HEK293 (cell line): Measurements from ENCODE around the gene TNRC6A.
A peak's percentile ranks its signal among the peaks of the same experiment; 100 is the strongest.

Experiments
- AEBP2 ChIP-seq: fragments of 450-650 bp; formaldehyde crosslinking; IDR thresholded peaks from 2 replicates; pipeline ENCODE4 v1.5.1; 2016; ENCODE audit warnings: missing biosample characterization, missing genetic modification characterization, borderline replicate concordance
- EGR2 ChIP-seq: fragments of 450-650 bp; formaldehyde crosslinking; IDR thresholded peaks from 2 replicates; pipeline ENCODE4 v1.5.1; 2016; ENCODE audit warnings: low read depth, missing biosample characterization, missing genetic modification characterization
- ELK4 ChIP-seq: IDR thresholded peaks from 2 replicates; pipeline ENCODE4 v1.6.1; 2011; ENCODE audit warnings: mild to moderate bottlenecking, low read depth, low read length, borderline replicate concordance
- FEZF1 ChIP-seq: fragments of 450-650 bp; formaldehyde crosslinking; IDR thresholded peaks from 2 replicates; pipeline ENCODE4 v1.5.1; 2016; ENCODE audit warnings: missing biosample characterization, missing genetic modification characterization
- INSM2 ChIP-seq: fragments of 450-650 bp; formaldehyde crosslinking; IDR thresholded peaks from 2 replicates; pipeline ENCODE4 v1.5.1; 2016; ENCODE audit warnings: missing biosample characterization, missing genetic modification characterization
- KLF1 ChIP-seq: fragments of 450-650 bp; formaldehyde crosslinking; IDR thresholded peaks from 2 replicates; pipeline ENCODE4 v1.5.1; 2016; ENCODE audit warnings: missing biosample characterization, missing genetic modification characterization
- KLF10 ChIP-seq: fragments of 450-650 bp; IDR thresholded peaks from 2 replicates; pipeline ENCODE4 v1.5.1; 2018; ENCODE audit warnings: missing biosample characterization, mild to moderate bottlenecking, missing genetic modification characterization
- REST ChIP-seq: fragments of 450-650 bp; formaldehyde crosslinking; IDR thresholded peaks from 2 replicates; pipeline ENCODE4 v1.5.1; 2016; ENCODE audit warnings: missing biosample characterization, missing genetic modification characterization
- YY2 ChIP-seq: fragments of 450-650 bp; formaldehyde crosslinking; IDR thresholded peaks from 2 replicates; pipeline ENCODE4 v1.5.1; 2016; ENCODE audit warnings: missing biosample characterization, missing genetic modification characterization
- ZFHX2 ChIP-seq: fragments of 450-650 bp; formaldehyde crosslinking; conservative IDR thresholded peaks from 2 replicates; pipeline ENCODE4 v1.5.1; 2016; ENCODE audit warnings: missing biosample characterization, missing genetic modification characterization
- ZFP3 ChIP-seq: fragments of 450-650 bp; formaldehyde crosslinking; IDR thresholded peaks from 2 replicates; pipeline ENCODE4 v1.5.1; 2016; ENCODE audit warnings: low read depth, missing biosample characterization, missing genetic modification characterization
- ZIC2 ChIP-seq: fragments of 450-650 bp; formaldehyde crosslinking; IDR thresholded peaks from 2 replicates; pipeline ENCODE4 v1.5.1; 2016; ENCODE audit warnings: missing biosample characterization, missing genetic modification characterization
- ZNF10 ChIP-seq: fragments of 450-650 bp; formaldehyde crosslinking; IDR thresholded peaks from 2 replicates; pipeline ENCODE4 v1.5.1; 2017; ENCODE audit warnings: missing biosample characterization, missing genetic modification characterization
- ZNF133 ChIP-seq: fragments of 450-650 bp; formaldehyde crosslinking; IDR thresholded peaks from 2 replicates; pipeline ENCODE4 v1.5.1; 2016; ENCODE audit warnings: missing biosample characterization, missing genetic modification characterization
- ZNF155 ChIP-seq: fragments of 450-650 bp; formaldehyde crosslinking; IDR thresholded peaks from 2 replicates; pipeline ENCODE4 v1.5.1; 2016; ENCODE audit warnings: missing biosample characterization, missing genetic modification characterization
- ZNF157 ChIP-seq: fragments of 450-650 bp; formaldehyde crosslinking; IDR thresholded peaks from 2 replicates; pipeline ENCODE4 v1.5.1; 2016; ENCODE audit warnings: missing biosample characterization, missing genetic modification characterization
- ZNF184 ChIP-seq: fragments of 450-650 bp; IDR thresholded peaks from 2 replicates; pipeline ENCODE4 v1.5.1; 2018; ENCODE audit warnings: missing biosample characterization, mild to moderate bottlenecking, missing genetic modification characterization
- ZNF280D ChIP-seq: fragments of 450-650 bp; formaldehyde crosslinking; IDR thresholded peaks from 2 replicates; pipeline ENCODE4 v1.5.1; 2016; ENCODE audit warnings: missing biosample characterization, missing genetic modification characterization
- ZNF544 ChIP-seq: fragments of 450-650 bp; formaldehyde crosslinking; IDR thresholded peaks from 2 replicates; pipeline ENCODE4 v1.5.0; 2017; ENCODE audit warnings: missing biosample characterization, missing genetic modification characterization
- ZNF548 ChIP-seq: fragments of 450-650 bp; formaldehyde crosslinking; IDR thresholded peaks from 2 replicates; pipeline ENCODE4 v1.5.1; 2016; ENCODE audit warnings: missing biosample characterization, missing genetic modification characterization
- ZNF645 ChIP-seq: fragments of 450-650 bp; formaldehyde crosslinking; IDR thresholded peaks from 2 replicates; pipeline ENCODE4; 2016; ENCODE audit warnings: missing biosample characterization, missing genetic modification characterization
- ZNF677 ChIP-seq: fragments of 450-650 bp; IDR thresholded peaks from 2 replicates; pipeline ENCODE4 v1.5.0; 2018; ENCODE audit warnings: missing biosample characterization, mild to moderate bottlenecking, missing genetic modification characterization, moderate library complexity
- ZNF692 ChIP-seq: fragments of 450-650 bp; formaldehyde crosslinking; IDR thresholded peaks from 2 replicates; pipeline ENCODE4 v1.5.1; 2016; ENCODE audit warnings: missing biosample characterization, missing genetic modification characterization
- ZNF785 ChIP-seq: fragments of 450-650 bp; formaldehyde crosslinking; IDR thresholded peaks from 2 replicates; pipeline ENCODE4 v1.5.1; 2016; ENCODE audit warnings: missing biosample characterization, missing genetic modification characterization
- ZNF830 ChIP-seq: fragments of 450-650 bp; IDR thresholded peaks from 2 replicates; pipeline ENCODE4 v1.5.0; 2018; ENCODE audit warnings: missing biosample characterization, missing genetic modification characterization, low read depth, mild to moderate bottlenecking, moderate library complexity

The TNRC6A gene

GRCh38 chr16:24729243-24729950, at the start of gene TNRC6A (continued):
- TF ChIP-seq ZNF645 (no peak), YY2 (peak; percentile 76; the same call in 1 of the 2 replicates), ZIC2 (tag by site-specific recombination) (peak; percentile 46), ZNF785 (no peak), REST (no peak), FEZF1 (tag by site-specific recombination) (no peak), ZNF280D (tag by site-specific recombination) (no peak), KLF10 (no peak), EGR2 (tag by site-specific recombination) (0 out of 2 replicates have a peak, but pooled peaks have one; percentile 7), ZNF548 (tag by site-specific recombination) (no peak), ZNF544 (tag by site-specific recombination) (no peak), ELK4 (no peak), ZNF157 (tag by site-specific recombination) (no peak), ZNF10 (tag by site-specific recombination) (no peak), ZNF133 (tag by site-specific recombination) (no peak), KLF1 (peak; percentile 34; the same call in 1 of the 2 replicates), ZNF184 (tag by site-specific recombination) (no peak), ZFP3 (no peak), ZNF830 (tag by site-specific recombination) (no peak), AEBP2 (tag by site-specific recombination) (no peak), ZFHX2 (tag by site-specific recombination) (no peak), INSM2 (tag by site-specific recombination) (0 out of 2 replicates have a peak, but pooled peaks have one; percentile 32), ZNF677 (tag by site-specific recombination) (no peak), ZNF692 (tag by site-specific recombination) (peak; percentile 48; the same call in 1 of the 2 replicates), ZNF155 (no peak)
